GM21825 (cell line): ENCODE results near the gene UBL4B.

Source experiments
- ATAC-seq: cut with Tn5 transposase; IDR thresholded peaks from one replicate; pipeline ENCODE4 v1.9.1; 2021; ENCODE audit warnings: mild to moderate bottlenecking, moderate library complexity; ENCODE audit not compliant: unreplicated experiment

UBL4B gene

GRCh38 chr1:110112656-110113055 is 413 bp downstream of the UBL4B start:
- no peak for ATAC-seq

- ATAC-seq, result no peak
Observed at GRCh38 chr1:110113551-110113950, 1.3 kb downstream of the UBL4B start.

DNA sequence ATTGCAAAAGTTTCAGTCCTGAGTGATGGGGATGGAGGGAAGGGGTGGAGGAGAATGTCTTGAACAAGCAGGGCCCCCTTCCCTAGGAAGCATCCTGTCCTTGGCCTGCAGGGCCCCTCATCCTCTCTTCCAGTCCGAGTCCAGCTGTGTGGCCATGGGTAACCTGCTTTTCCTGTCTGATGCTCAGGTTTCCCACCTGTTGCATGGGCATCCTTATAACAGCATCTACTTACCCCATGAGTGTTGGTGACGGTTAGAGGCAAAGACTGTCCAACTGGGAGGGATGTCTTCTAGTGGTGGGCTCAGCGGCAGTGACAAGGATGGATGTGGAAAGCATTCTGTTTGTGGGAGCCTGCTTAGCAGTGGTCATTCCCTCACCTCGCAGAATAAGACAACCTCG is 1.9 kb downstream of the UBL4B start:
- ATAC-seq, result no peak

- no peak for ATAC-seq
Observed at GRCh38 chr1:110114784-110115183, 2.5 kb downstream of the UBL4B start.

DNA sequence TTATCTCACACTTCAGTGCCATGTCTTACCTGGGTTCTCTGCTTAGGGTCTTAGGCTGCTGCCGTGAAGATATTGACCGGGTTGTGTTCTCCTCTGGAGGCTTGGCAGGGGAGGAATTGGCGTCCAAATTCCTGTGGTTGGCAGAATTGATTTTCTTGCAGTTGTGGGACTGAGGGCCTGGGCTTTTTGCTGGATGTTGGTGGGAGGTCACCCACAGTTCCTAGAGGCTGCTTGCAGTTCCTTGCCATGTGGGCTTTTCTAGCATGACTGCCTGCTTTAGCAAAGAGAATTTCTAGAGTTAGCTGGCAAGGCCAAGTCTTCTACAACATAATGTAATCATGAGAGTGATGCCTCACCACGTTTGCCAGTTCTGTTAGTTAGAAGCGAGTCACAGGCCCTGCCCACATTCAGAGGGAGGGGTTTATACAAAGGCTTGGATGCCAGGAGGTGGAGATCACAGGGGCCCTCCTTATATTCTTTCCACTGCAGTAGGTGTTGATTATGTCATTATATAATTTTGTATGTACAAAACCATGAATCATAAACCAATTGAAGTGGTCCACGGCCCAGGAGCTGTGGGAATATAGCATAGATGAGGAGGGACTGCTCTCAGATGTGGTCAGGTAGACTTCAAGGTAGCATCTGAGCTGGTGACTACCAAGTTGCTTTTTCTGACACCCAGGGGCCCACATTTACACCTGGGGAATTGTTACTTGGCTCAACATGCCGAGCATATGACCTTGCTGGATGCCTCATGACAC is 6.6 kb downstream of the UBL4B start:
- ATAC-seq, result no peak

DNA sequence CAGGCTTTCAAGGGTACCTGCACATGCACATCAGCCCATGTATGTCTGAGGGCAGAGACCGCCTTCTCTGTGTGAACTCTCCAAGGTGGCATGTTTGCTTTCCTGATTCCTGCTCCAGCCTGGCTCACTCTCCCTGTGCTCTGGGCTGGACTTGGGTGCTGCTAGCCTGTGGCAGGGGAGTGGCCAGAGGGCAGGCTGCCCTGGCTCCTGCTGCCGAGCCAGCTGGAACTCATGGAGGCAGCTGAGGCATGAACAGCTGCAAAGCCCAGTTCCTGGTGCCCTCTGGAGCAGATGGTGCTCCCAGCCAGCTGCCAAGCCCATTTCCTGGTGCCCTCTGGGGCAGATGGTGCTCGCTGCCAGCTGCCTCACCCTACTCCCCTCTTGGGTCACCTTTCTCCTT is 7.6 kb downstream of the UBL4B start:
- ATAC-seq, result no peak

GRCh38 chr1:110120960-110121561 is 8.8 kb downstream of the UBL4B start:
- ATAC-seq, result no peak

DNA sequence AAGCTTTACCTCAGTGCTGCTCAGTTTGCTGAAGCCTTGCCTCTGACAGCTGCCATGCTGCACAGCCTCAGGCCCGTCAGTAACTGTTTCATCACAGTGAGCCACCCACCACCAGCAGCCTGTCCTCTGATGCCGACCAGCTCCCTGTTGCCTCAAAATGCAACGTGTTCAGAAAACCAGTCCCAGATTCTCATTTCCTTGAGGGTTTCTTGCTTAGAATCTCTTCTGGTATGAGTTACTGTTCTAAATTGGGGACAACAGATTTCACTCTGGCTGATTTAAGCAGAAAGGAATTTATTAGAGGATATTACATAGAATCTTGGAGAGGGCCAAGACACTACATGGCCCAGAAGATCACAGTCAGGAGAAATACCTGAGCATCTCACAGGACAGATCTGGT is 11.0 kb downstream of the UBL4B start:
- no peak for ATAC-seq

DNA sequence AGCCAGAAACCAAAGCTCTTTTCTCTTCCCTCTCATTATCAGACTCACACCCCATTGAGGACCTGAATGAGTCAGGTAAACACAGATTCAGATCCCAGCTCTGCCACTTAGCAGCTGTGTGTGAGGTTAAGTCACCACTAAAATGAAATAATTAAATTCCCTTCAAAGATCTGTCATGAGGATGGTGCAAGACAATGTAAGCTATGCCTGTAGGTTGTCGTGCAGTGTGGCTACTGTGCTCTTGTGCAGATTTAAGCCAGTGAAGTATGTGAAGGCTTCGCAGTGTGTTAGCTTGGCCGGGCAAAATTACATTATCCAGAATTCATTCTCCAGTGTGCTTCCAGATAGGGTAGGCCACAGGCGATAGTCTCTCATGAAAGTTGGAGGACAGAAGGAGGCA is 13.6 kb downstream of the UBL4B start:
- ATAC-seq, result no peak

- ATAC-seq, result no peak
Observed at GRCh38 chr1:110130113-110130591, 17.9 kb downstream of the UBL4B start.

DNA sequence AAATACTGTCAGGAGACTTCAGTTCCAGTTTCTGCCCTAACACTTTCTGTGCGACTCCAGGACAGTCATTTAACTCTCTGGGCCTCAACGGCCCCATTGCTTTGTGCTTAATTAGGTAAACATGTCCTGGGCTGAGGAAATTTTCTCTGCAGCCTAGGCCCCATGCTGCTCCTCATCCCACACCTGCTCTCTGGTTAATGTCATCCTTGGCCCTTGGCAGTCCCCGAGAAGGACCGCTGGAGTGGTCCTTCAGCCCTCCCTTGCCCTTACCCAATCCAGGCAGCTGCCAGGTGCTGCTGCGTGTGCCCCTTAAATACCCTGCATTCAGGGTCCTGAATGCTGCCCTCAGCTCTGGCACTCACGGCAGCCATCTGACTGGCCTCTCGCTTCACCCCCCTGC is 18.7 kb downstream of the UBL4B start:
- ATAC-seq, result no peak

GRCh38 chr1:110132682-110133081 is 20.4 kb downstream of the UBL4B start:
- no peak for ATAC-seq

GRCh38 chr1:110133436-110133835 is 21.2 kb downstream of the UBL4B start:
- no peak for ATAC-seq

GRCh38 chr1:110134050-110134595 is 21.9 kb downstream of the UBL4B start:
- no peak for ATAC-seq

DNA sequence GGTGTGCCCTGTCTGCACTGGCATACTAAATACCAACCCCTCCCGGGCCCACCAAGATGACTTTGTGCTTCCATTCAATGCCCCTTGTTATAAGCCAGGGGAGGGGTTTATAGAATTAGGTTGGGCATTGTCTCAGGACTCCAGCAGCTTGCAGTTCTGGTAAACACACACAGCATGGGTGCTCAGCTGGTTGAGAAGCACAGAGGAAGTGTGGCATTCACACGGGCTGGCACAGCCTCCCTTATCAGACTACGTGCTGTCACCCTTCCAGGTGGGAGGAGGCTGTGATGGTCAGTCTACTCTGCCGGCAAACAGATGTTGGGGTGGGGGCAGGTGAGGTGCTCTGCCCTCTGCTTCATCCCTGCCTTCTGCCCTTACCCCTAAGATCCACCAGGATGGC is 23.0 kb downstream of the UBL4B start:
- ATAC-seq, result no peak

GRCh38 chr1:110135666-110136065 is 23.4 kb downstream of the UBL4B start:
- no peak for ATAC-seq

DNA sequence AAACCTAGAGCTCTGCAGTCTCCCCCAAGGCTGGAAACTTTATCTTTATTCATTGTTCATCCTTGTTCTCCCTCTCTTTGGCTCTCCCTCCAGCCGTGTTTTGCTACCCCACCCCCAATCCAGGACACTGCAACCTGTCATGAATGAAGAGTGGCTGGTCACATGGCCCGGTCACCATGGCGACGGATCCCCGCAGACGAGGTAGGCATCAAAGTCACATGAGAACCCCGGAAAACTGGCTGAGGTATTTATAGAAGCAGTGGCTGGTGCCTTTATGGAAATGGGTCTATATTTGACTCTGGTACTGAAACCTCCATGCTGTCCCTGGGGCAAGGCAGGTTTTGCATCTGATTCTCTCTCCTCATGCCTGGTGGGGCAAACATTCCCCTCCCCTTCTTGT is 24.7 kb downstream of the UBL4B start:
- ATAC-seq, result no peak

DNA sequence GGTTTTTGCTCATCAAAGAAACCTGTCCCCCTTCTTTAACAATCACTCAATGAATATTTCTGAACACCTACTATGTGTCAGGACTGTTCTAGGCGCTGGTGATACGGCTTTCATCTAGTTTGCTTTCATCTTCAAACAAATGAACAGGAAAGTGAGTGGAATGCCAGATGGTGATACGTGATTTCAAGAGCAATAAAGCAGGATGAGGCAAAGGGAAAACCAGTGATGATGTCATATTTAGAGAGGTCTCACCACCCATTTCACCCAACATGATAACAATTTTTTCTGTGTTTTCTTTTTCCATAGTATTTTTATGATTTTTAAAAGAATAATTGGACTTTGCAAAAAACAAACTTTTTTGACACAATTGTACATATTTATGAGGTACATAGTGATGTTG is 26.7 kb downstream of the UBL4B start:
- ATAC-seq, result no peak

GRCh38 chr1:110144366-110144765 is 32.1 kb downstream of the UBL4B start:
- ATAC-seq, result no peak

DNA sequence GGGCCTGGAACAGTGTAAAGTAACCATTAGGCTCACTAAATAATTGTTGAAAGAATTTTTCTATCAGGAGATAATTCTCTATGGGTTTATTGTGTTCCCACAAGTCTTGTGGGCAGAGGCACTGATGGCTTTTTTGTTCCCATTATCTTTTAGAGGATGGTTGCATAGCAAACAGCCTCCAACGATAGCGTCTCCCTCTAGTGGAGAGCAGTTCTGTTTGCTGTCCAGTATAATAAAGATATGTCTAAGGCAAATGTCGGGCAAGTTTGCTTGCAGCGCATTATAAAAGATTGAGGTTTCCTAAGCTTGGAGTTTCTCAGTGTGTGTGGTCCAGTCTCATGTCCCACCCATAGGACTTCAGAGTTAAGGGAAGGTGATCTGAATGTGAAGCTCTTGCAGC is 36.7 kb downstream of the UBL4B start:
- no peak for ATAC-seq

- no peak for ATAC-seq
Observed at GRCh38 chr1:110150330-110151174, 38.3 kb downstream of the UBL4B start, which contains the start of gene SLC6A17. TSS of gene SLC6A17 (plus strand) at chr1:110150494. CDS start at chr1:110166930, 16,436 bp downstream.
